GM18870 (cell line): Measurements from ENCODE around the gene GOLGA6L2.

ENCODE experiments used
- ATAC-seq: cut with Tn5 transposase; IDR thresholded peaks from one replicate; pipeline ENCODE4 v1.9.1; 2021; ENCODE audit warnings: moderate library complexity; ENCODE audit not compliant: unreplicated experiment

GOLGA6L2 gene

GRCh38 chr15:23395030-23395692 is 51.9 kb downstream of the GOLGA6L2 start:
- no peak for ATAC-seq
